ENCODE data around the gene ZMIZ1. TPM values are rescaled to one million over a fixed set of nuclear protein-coding genes. Genes with fewer than 3 reads are reported as not detected.

ZMIZ1 gene
- total and polyA plus RNA-seq, 4 donors, result 43.0 to 178 (median 107) TPM

DNA sequence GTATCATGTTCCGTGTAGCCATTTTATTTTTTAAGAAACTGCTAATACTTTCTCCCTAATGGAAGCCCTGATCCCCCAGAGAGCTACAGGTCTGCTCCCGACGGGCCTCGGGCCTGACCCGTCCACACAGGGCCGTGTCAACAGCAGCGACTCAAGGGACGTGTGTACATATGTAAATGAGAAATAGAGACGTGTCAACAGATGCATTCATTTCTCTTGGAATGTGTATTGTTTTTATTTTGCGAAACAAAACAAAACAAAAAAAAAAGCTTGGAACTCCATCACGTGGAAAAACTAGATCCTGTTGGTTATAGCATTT is 246.8 kb downstream of the ZMIZ1 start:
- Histone ChIP-seq H3K36me3 (ENCODE audit: control insufficient read depth, insufficient read depth, low read length) (peaks cover 55% of the 10 kb centered on the region), H3K9me3 (ENCODE audit: control insufficient read depth, insufficient read depth, low read length) (no peaks in the 10 kb centered on the region), H3K4me3 (ENCODE audit: low read depth, low read length) (no peak overlapping the region), H3K27me3 (ENCODE audit: control insufficient read depth, insufficient read depth, low read length) (no peaks in the 10 kb centered on the region), H3K4me1 (ENCODE audit: control insufficient read depth, insufficient read depth, low read length) (peaks cover 44% of the 10 kb centered on the region), H3K27ac (ENCODE audit: low read depth, low read length) (no peak overlapping the region)
- WGBS (ENCODE audit: insufficient coverage), result 65% methylated on average over 6 of the region's 11 CpGs
- no peak for DNase-seq (ENCODE audit: low read depth in 4 of 6, low spot score in 6 of 6)

DNA sequence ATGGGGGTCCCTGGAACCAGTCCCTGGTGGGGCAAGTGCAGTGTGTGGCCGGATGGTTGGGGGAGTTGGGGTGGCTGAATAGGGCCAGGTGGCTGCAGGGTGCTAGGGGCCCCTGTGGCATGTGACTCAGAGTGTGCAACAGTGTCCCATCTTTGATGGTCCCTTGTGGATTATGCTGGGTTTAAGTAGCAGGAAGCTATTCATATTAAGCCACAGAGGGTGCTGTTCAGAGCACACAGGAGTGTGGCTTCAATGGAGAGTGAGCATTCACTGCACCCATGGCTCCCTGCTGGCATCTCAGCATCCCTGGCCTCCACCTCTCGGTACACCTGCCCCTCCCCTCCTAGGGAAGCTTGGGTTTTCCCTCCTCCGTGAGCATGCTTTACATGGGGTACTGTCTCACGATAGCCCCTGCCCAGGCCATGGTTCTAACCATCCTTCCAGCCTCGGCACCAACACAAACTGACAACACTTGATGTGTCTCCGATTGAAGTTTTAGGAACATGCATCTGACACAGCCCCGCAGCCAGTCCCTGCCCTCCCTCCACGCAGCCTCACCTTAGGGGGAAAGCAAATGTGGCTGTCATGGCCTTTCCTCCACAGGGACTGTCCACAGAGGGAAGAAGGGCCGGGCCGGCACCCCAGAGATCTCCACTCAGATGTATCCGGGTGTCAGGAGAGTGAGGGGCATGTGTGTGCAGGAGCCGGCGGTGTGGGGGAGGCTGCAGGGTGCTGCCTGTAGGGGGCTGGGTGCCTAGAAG is 248.1 kb downstream of the ZMIZ1 start:
- peaks cover 42% of the 10 kb centered on the region for H3K36me3 ChIP-seq (ENCODE audit: control insufficient read depth, insufficient read depth, low read length)
- no peak overlapping the region for H3K27ac ChIP-seq (ENCODE audit: low read depth, low read length)
- no peaks in the 10 kb centered on the region for H3K27me3 ChIP-seq (ENCODE audit: control insufficient read depth, insufficient read depth, low read length)
- WGBS (ENCODE audit: insufficient coverage), result 40% methylated on average over 11 of the region's 13 CpGs
- H3K4me3 ChIP-seq (ENCODE audit: low read depth, low read length), result no peak overlapping the region
- no peak for DNase-seq (ENCODE audit: low read depth in 4 of 6, low spot score in 6 of 6)
- no peaks in the 10 kb centered on the region for H3K9me3 ChIP-seq (ENCODE audit: control insufficient read depth, insufficient read depth, low read length)
- H3K4me1 ChIP-seq (ENCODE audit: control insufficient read depth, insufficient read depth, low read length), result peaks cover 33% of the 10 kb centered on the region

DNA sequence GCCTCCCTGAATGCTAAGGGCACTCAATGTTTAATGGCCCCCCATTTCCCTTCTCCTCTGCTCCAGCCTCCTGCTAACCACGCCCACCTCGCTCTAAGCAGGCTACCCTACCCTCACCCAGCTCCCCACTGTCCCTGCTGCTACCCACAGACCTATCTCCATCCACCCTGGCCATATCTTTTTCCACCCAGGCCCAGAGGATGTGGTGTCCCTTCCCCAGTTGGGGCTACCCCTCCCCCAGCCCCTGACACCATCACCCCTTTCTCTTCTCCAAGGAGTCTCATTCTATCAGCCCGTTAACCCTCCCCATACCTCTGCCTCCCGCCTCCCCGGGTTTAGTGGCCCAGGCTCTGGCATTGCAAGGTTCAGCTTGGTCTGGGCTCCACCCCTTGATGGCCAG is 249.6 kb downstream of the ZMIZ1 start:
- Histone ChIP-seq H3K27me3 (ENCODE audit: control insufficient read depth, insufficient read depth, low read length) (no peaks in the 10 kb centered on the region), H3K9me3 (ENCODE audit: control insufficient read depth, insufficient read depth, low read length) (no peaks in the 10 kb centered on the region), H3K4me3 (ENCODE audit: low read depth, low read length) (no peak overlapping the region), H3K36me3 (ENCODE audit: control insufficient read depth, insufficient read depth, low read length) (peaks cover 27% of the 10 kb centered on the region), H3K27ac (ENCODE audit: low read depth, low read length) (no peak overlapping the region), H3K4me1 (ENCODE audit: control insufficient read depth, insufficient read depth, low read length) (peaks cover 29% of the 10 kb centered on the region)
- WGBS (ENCODE audit: insufficient coverage), result 89% methylated on average over 5 of the region's 5 CpGs
- DNase-seq (ENCODE audit: low read depth in 4 of 6, low spot score in 6 of 6), result no peak

DNA sequence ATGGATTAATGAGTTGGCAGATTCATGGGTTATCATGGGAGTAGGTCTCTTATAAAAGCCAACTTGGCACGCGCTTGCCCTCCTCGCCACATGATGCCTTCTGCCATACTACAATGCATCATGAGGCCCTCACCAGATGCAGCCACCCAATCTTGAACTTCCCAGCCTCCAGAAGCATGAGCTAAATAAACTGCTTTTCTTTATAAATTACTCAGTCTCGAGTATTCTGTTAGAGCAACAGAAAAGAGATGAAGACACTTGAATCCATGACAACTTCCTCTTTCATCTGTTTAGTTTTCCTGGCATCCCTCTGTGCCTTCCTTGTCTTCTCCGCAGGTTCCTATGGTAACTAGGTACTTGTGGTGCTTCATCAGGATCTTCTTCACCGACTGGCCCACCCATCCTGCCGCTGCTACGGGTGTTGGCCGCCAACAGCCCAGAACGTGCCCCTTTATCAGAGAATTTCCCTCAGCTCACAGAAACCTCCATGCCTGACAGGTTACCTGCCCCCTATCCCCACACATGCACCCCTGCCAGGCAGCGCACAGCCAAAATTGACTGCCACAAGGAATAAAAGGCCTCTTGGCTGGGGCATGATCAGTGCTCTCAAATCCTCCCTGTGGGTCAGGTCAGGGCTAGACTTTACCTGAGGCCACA is 250.5 kb downstream of the ZMIZ1 start:
- no peaks in the 10 kb centered on the region for H3K9me3 ChIP-seq (ENCODE audit: control insufficient read depth, insufficient read depth, low read length)
- H3K36me3 ChIP-seq (ENCODE audit: control insufficient read depth, insufficient read depth, low read length), result peaks cover 18% of the 10 kb centered on the region
- WGBS (ENCODE audit: insufficient coverage), result 73% methylated on average over 7 of the region's 11 CpGs
- no peak for DNase-seq (ENCODE audit: low read depth in 4 of 6, low spot score in 6 of 6)
- H3K4me1 ChIP-seq (ENCODE audit: control insufficient read depth, insufficient read depth, low read length), result peaks cover 22% of the 10 kb centered on the region
- H3K4me3 ChIP-seq (ENCODE audit: low read depth, low read length), result no peak overlapping the region
- no peaks in the 10 kb centered on the region for H3K27me3 ChIP-seq (ENCODE audit: control insufficient read depth, insufficient read depth, low read length)
- no peak overlapping the region for H3K27ac ChIP-seq (ENCODE audit: low read depth, low read length)

DNA sequence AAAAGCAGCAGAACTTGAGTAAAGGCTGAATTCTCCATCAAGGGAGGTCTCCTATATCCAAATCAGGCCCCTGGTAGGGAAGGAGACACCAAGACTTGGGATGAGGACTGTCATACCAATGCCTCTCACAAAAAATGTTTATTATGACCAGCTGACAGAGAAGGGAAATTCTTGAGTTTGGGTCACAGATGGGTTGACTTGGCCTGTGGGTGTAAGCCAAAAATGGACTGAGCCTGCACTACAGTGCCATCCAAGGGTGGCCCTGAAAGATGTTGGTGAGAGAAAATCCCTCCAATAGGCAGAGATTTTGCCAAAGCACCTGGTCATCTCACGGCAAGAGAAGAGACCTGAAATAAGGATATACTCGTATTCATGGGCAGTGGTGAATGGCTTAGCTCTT is 251.6 kb downstream of the ZMIZ1 start:
- 94% methylated on average over 2 of the region's 2 CpGs for WGBS (ENCODE audit: insufficient coverage)
- H3K27me3 ChIP-seq (ENCODE audit: control insufficient read depth, insufficient read depth, low read length), result no peaks in the 10 kb centered on the region
- no peak overlapping the region for H3K4me3 ChIP-seq (ENCODE audit: low read depth, low read length)
- no peak for DNase-seq (ENCODE audit: low read depth in 4 of 6, low spot score in 6 of 6)
- peaks cover 22% of the 10 kb centered on the region for H3K4me1 ChIP-seq (ENCODE audit: control insufficient read depth, insufficient read depth, low read length)
- no peak overlapping the region for H3K27ac ChIP-seq (ENCODE audit: low read depth, low read length)
- H3K36me3 ChIP-seq (ENCODE audit: control insufficient read depth, insufficient read depth, low read length), result peaks cover 9% of the 10 kb centered on the region
- H3K9me3 ChIP-seq (ENCODE audit: control insufficient read depth, insufficient read depth, low read length), result no peaks in the 10 kb centered on the region

DNA sequence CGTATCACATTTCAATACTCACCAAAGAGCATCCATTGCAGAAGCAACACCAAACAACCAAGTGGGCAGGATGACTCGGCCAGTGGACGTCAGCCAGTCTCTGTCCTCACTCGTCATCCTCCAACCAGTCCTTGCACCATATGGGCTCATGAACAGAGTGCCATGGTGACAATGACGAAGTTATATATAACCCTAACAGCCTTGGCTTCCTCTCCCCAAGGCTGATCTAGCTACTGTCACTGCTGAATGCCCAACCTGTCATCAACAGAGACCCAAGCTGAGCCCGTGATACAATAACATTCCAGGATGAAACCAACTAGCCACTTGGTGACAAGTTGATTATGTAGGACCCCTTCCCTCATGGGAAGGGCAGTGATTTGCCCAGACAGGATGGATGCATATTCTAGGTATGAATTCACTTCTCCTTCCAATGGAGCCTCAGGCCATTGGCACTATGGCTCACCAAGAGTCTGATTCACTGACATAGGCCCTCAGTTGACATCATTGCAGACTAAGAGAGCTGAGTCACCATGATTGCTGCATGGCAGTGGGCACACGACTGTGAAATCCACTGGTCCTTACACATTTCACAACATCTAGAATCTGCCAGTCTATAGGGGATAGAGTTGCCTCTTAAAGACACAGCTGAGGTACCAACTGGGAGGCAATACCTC is 252.2 kb downstream of the ZMIZ1 start:
- WGBS (ENCODE audit: insufficient coverage), result 83% methylated on average over 5 of the region's 7 CpGs
- H3K36me3 ChIP-seq (ENCODE audit: control insufficient read depth, insufficient read depth, low read length), result peaks cover 6% of the 10 kb centered on the region
- no peaks in the 10 kb centered on the region for H3K9me3 ChIP-seq (ENCODE audit: control insufficient read depth, insufficient read depth, low read length)
- no peak overlapping the region for H3K4me3 ChIP-seq (ENCODE audit: low read depth, low read length)
- no peaks in the 10 kb centered on the region for H3K27me3 ChIP-seq (ENCODE audit: control insufficient read depth, insufficient read depth, low read length)
- peaks cover 22% of the 10 kb centered on the region for H3K4me1 ChIP-seq (ENCODE audit: control insufficient read depth, insufficient read depth, low read length)
- H3K27ac ChIP-seq (ENCODE audit: low read depth, low read length), result no peak overlapping the region
- DNase-seq (ENCODE audit: low read depth in 4 of 6, low spot score in 6 of 6), result no peak

DNA sequence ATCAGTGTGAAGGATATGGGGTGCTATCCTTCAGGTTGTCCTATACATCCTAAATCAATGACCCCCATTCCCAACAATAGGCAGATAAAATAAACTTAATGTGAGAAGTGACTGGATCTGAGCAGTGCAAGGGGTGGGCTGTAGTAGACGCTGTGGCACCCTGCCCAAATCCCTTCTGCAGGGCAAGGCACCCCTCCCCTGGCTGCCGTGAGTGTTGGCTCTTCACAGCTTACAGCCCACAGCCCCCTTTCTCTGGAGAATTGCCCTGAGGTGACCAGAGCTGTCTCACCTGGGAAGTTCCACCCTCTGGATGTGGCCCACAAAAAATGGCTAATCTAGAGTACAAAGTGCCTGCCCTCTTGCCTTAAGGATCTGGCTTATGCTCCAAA is 252.7 kb downstream of the ZMIZ1 start:
- WGBS (ENCODE audit: insufficient coverage), result 67% methylated on average over 1 of the region's 2 CpGs
- Histone ChIP-seq H3K36me3 (ENCODE audit: control insufficient read depth, insufficient read depth, low read length) (peaks cover 6% of the 10 kb centered on the region), H3K27ac (ENCODE audit: low read depth, low read length) (no peak overlapping the region), H3K4me1 (ENCODE audit: control insufficient read depth, insufficient read depth, low read length) (peaks cover 21% of the 10 kb centered on the region), H3K27me3 (ENCODE audit: control insufficient read depth, insufficient read depth, low read length) (no peaks in the 10 kb centered on the region), H3K9me3 (ENCODE audit: control insufficient read depth, insufficient read depth, low read length) (no peaks in the 10 kb centered on the region), H3K4me3 (ENCODE audit: low read depth, low read length) (no peak overlapping the region)
- no peak for DNase-seq (ENCODE audit: low read depth in 4 of 6, low spot score in 6 of 6)

DNA sequence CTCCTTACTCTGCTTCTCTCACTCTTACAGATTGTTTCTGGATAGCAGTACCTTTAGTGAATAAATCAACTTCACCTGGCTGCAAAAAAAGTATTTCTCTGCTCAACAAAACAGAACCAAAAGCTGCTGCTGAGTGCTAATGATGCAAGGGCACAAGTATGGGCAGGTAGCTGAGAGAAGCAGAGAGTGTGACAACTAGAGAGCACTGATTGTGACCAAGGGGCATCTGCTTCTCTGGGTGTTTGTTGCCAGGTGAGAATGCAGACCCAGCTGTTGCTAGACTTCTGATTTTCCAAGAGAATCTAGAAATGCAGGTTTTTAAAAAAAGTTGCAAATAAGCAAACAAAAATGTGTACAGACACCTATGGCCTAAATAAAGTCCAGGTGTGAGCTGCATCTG is 253.2 kb downstream of the ZMIZ1 start:
- no peak for DNase-seq (ENCODE audit: low read depth in 4 of 6, low spot score in 6 of 6)
- Histone ChIP-seq H3K27ac (ENCODE audit: low read depth, low read length) (no peak overlapping the region), H3K4me1 (ENCODE audit: control insufficient read depth, insufficient read depth, low read length) (peaks cover 16% of the 10 kb centered on the region), H3K36me3 (ENCODE audit: control insufficient read depth, insufficient read depth, low read length) (peaks cover 3% of the 10 kb centered on the region), H3K9me3 (ENCODE audit: control insufficient read depth, insufficient read depth, low read length) (no peaks in the 10 kb centered on the region), H3K27me3 (ENCODE audit: control insufficient read depth, insufficient read depth, low read length) (no peaks in the 10 kb centered on the region), H3K4me3 (ENCODE audit: low read depth, low read length) (no peak overlapping the region)

DNA sequence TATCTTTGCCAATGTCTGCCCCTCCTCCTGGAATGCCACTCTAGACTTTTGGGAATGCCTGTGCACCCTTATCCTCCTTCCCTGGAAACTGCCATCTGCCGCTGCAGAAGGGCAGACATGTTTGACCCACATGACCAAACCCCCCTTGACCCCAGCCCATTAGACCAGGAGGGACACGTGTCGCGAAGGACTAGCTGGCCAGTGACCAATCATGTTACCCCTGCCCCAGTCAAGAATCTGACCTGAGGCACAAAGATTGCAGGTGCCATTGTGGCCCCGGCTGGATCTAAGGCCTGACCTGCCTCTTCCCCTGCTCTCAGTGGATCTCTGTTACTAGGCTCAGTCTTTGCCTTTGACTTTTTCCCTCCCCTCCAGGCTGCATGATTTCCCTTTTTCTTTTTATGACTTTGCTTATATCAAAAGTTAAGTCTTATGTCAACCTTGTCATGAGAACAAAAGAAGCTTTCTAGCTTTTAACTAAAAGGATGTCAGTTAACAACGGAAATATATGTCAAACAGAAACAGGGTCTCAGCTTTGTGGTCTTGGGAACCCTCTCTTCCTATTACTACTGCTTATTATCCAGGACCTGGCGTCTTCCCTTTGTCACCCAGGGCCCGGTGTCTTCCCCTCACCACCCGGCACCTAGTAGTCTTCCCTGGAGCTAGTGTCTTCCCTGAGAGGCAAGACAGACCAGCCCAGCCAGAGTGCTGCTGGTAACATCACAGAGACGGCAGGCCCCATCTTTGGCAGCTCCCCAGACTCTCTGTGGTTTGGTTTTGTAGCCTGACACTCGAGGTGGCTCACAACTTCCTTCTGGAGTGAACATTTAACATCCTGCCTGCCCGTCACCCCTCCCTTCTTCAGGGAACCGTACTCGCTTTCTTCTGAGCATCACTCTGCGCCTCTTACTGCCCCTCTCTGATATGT is 254.1 kb downstream of the ZMIZ1 start:
- WGBS (ENCODE audit: insufficient coverage), result 73% methylated on average over 15 of the region's 15 CpGs
- Histone ChIP-seq H3K9me3 (ENCODE audit: control insufficient read depth, insufficient read depth, low read length) (no peaks in the 10 kb centered on the region), H3K27ac (ENCODE audit: low read depth, low read length) (no peak overlapping the region), H3K4me1 (ENCODE audit: control insufficient read depth, insufficient read depth, low read length) (peaks cover 8% of the 10 kb centered on the region), H3K4me3 (ENCODE audit: low read depth, low read length) (no peak overlapping the region), H3K36me3 (ENCODE audit: control insufficient read depth, insufficient read depth, low read length) (peaks cover 3% of the 10 kb centered on the region), H3K27me3 (ENCODE audit: control insufficient read depth, insufficient read depth, low read length) (no peaks in the 10 kb centered on the region)
- DNase-seq (ENCODE audit: low read depth in 4 of 6, low spot score in 6 of 6), result no peak
